ENCODE measurements around the gene ME1. TPM values are rescaled to one million over a fixed set of nuclear protein-coding genes. Genes with fewer than 3 reads are reported as not detected.
"Not testable (repeated sequence)": the region's sequence is repeated elsewhere in the genome, so short reads cannot be mapped to it uniquely, and the experiment has no call there.

Gene ME1
- total RNA-seq, 4 donors from 2014 or later, result 18.7 to 55.9 (median 30.8) TPM

- no peak for DNase-seq
- Histone ChIP-seq H3K36me3 (no peaks in the 10 kb centered on the region), H3K4me3 (replicated peaks in 1 of 3) (no peak overlapping the region), H3K4me1 (no peaks in the 10 kb centered on the region), H3K9me3 (no peaks in the 10 kb centered on the region), H3K27me3 (no peaks in the 10 kb centered on the region), H3K27ac (no peak overlapping the region)
- intact Hi-C loops (cut with DNase I), result no loop called here
- WGBS, 2 donors, result 81 to 98% methylated on average over 3 of the region's 3 CpGs
- TF ChIP-seq CTCF (IDR thresholded peaks at IDR 0.05) (no peak), POLR2A (IDR thresholded peaks at IDR 0.05) (no peak)
Observed at GRCh38 chr6:83359638-83360037, 71.2 kb downstream of the ME1 start.

GRCh38 chr6:83354747-83355146 is 76.1 kb downstream of the ME1 start:
- TF ChIP-seq POLR2A (IDR thresholded peaks at IDR 0.05) (no peak), CTCF (IDR thresholded peaks at IDR 0.05) (no peak)

GRCh38 chr6:83352424-83353061 is 78.3 kb downstream of the ME1 start:
- 83 to 84% methylated on average over 3 of the region's 3 CpGs for WGBS, 2 donors
- H3K27me3 ChIP-seq, result no peaks in the 10 kb centered on the region

More at GRCh38 chr6:83354747-83355146, 76.1 kb downstream of the ME1 start:
- no peak overlapping the region for H3K27ac ChIP-seq
- 92 to 96% methylated on average over 1 of the region's 1 CpG for WGBS, 2 donors
- H3K27me3 ChIP-seq, result no peaks in the 10 kb centered on the region
- intact Hi-C loops (cut with DNase I), result no loop called here
- DNase-seq, result no peak
- no peaks in the 10 kb centered on the region for H3K36me3 ChIP-seq
- no peaks in the 10 kb centered on the region for H3K9me3 ChIP-seq
- H3K4me3 ChIP-seq (replicated peaks in 1 of 3), result no peak overlapping the region
- no peaks in the 10 kb centered on the region for H3K4me1 ChIP-seq

GRCh38 chr6:83343121-83343520 is 87.7 kb downstream of the ME1 start:
- TF ChIP-seq CTCF (IDR thresholded peaks at IDR 0.05) (no peak), POLR2A (IDR thresholded peaks at IDR 0.05) (no peak)
- H3K27ac ChIP-seq, result no peak overlapping the region
- 79 to 86% methylated on average over 3 of the region's 3 CpGs for WGBS, 2 donors
- no peak overlapping the region for H3K4me3 ChIP-seq (replicated peaks in 1 of 3)
- H3K36me3 ChIP-seq, result no peaks in the 10 kb centered on the region
- no peaks in the 10 kb centered on the region for H3K27me3 ChIP-seq
- no peaks in the 10 kb centered on the region for H3K9me3 ChIP-seq
- DNase-seq, result no peak
- no peaks in the 10 kb centered on the region for H3K4me1 ChIP-seq
- intact Hi-C loops (cut with DNase I), result no loop called here

More at GRCh38 chr6:83352424-83353061, 78.3 kb downstream of the ME1 start:
- no peaks in the 10 kb centered on the region for H3K9me3 ChIP-seq
- H3K27ac ChIP-seq, result no peak overlapping the region
- H3K4me1 ChIP-seq, result no peaks in the 10 kb centered on the region
- intact Hi-C loops (cut with DNase I), result no loop called here
- TF ChIP-seq POLR2A (IDR thresholded peaks at IDR 0.05) (no peak), CTCF (IDR thresholded peaks at IDR 0.05) (no peak)
- no peak overlapping the region for H3K4me3 ChIP-seq (replicated peaks in 1 of 3)
- no peaks in the 10 kb centered on the region for H3K36me3 ChIP-seq
- DNase-seq, result no peak

GRCh38 chr6:83341765-83342164 is 89.1 kb downstream of the ME1 start:
- DNase-seq, result no peak
- no peaks in the 10 kb centered on the region for H3K36me3 ChIP-seq
- no peak overlapping the region for H3K4me3 ChIP-seq (replicated peaks in 1 of 3)
- 75 to 91% methylated on average over 2 of the region's 2 CpGs for WGBS, 2 donors
- H3K27me3 ChIP-seq, result no peaks in the 10 kb centered on the region
- no peaks in the 10 kb centered on the region for H3K4me1 ChIP-seq
- TF ChIP-seq CTCF (IDR thresholded peaks at IDR 0.05) (no peak), POLR2A (IDR thresholded peaks at IDR 0.05) (no peak)
- intact Hi-C loops (cut with DNase I), result no loop called here
- H3K9me3 ChIP-seq, result no peaks in the 10 kb centered on the region
- no peak overlapping the region for H3K27ac ChIP-seq

- intact Hi-C loops (cut with DNase I); H3K27ac ChIP-seq; H3K4me3 ChIP-seq (replicated peaks in 1 of 3); DNase-seq; H3K36me3 ChIP-seq; H3K9me3 ChIP-seq; H3K4me1 ChIP-seq; H3K27me3 ChIP-seq: not testable (repeated sequence)
- 94 to 95% methylated on average over 5 to 6 of the region's 24 CpGs for WGBS, 2 donors
Observed at GRCh38 chr6:83333916-83334315, 96.9 kb downstream of the ME1 start.
